HepG2 (cell line): ENCODE data around the gene DERL2. TPM values are rescaled to one million over a fixed set of nuclear protein-coding genes. Genes with fewer than 3 reads are reported as not detected.
A peak's percentile ranks its signal among the peaks of the same experiment; 100 is the strongest.

Experiments
- ATAC-seq: fragments of 200-7000 bp; cut with Tn5 transposase; 3 replicates; pipeline ENCODE4 v1.9.1; 2020; ENCODE audit warnings: mild to moderate bottlenecking, moderate library complexity
- Bru-seq: library from RNA; stranded (reverse); fragments of 400-500 nt; gene quantifications from one replicate; lab custom pipeline; 2021; lab: Mats Ljungman, UMichigan
- BruChase-seq, 2 experiments: library from RNA; stranded (reverse); fragments of 400-500 nt; gene quantifications; one replicate each; lab custom pipeline; 2021; lab: Mats Ljungman, UMichigan
- BruUV-seq: library from RNA; stranded (reverse); fragments of 400-500 nt; replicated peaks from 2 replicates; lab custom pipeline; 2021; lab: Mats Ljungman, UMichigan
- CTCF ChIA-PET: fragments of 300-600 bp; formaldehyde crosslinking; extraction: SDS; loops from one replicate; lab custom pipeline; 2021; ENCODE audit warnings: low total read pairs, inconsistent platforms, low intra/inter-chr PET ratio; lab: Yijun Ruan, JAX
- POLR2A ChIA-PET: fragments of 350-600 bp; sonication (Branson Sonifier 250); formaldehyde crosslinking; loops from one replicate; lab custom pipeline; 2020; ENCODE audit warnings: antibody characterized with exemption, inconsistent platforms; lab: Yijun Ruan, JAX
- DNase-seq: peaks from one replicate; pipeline ENCODE4 v3.0.0-alpha.2; 2015; ENCODE audit warnings: low spot score
- FAIRE-seq: peaks from 3 replicates; lab custom pipeline; 2011; peaks lifted over from hg19 to GRCh38; lab: Jason Lieb, UNC
- H2AFZ ChIP-seq: one replicate; pipeline ENCODE4 v1.6.1; 2011; ENCODE audit warnings: low read length, inconsistent platforms
- H3K27ac ChIP-seq: fragments of 300-600 bp; 3 replicates; pipeline ENCODE4 v1.8.0; 2011; ENCODE audit warnings: mixed run types, mild to moderate bottlenecking, mixed read lengths, low read length, inconsistent platforms; ENCODE audit not compliant: insufficient read depth; ENCODE audit errors: extremely low read length
- H3K27me3 ChIP-seq, 2 experiments: fragments of 200-600 bp in 1 of 2; 2 replicates in 1 of 2; 3 replicates in 1 of 2; pipeline versions ENCODE4 v1.6.0 to v1.8.0; 2011; ENCODE audit warnings: low read length in 2 of 2, mild to moderate bottlenecking in 2 of 2, moderate library complexity in 2 of 2, inconsistent platforms in 1 of 2; ENCODE audit not compliant: insufficient read depth in 2 of 2, control insufficient read depth in 1 of 2
- H3K36me3 ChIP-seq, 2 experiments: fragments of 200-600 bp in 1 of 2; replicated peaks in 1 of 2; 2 replicates in 1 of 2; 3 replicates in 1 of 2; pipeline versions ENCODE4 v1.5.1 to v1.8.0; 2011; ENCODE audit warnings: low read length in 2 of 2, inconsistent platforms in 1 of 2; ENCODE audit not compliant: insufficient read depth in 2 of 2, control insufficient read depth in 1 of 2
- H3K4me1 ChIP-seq: 2 replicates; pipeline ENCODE4 v1.5.1; 2012; ENCODE audit warnings: low read length, inconsistent platforms; ENCODE audit not compliant: insufficient read depth
- H3K4me2 ChIP-seq: 2 replicates; pipeline ENCODE4 v1.6.0; 2011; ENCODE audit warnings: low read depth, low read length, inconsistent platforms
- H3K4me3 ChIP-seq, 3 experiments: fragments of 200-600 bp in 1 of 3; sonication (generic), shearing (Covaris generic) in 1 of 3; replicated peaks in 1 of 3; 2 replicates each; pipeline ENCODE4 v1.5.1; 2011 to 2016; ENCODE audit warnings: low read length in 3 of 3, inconsistent platforms in 2 of 3, low read depth in 2 of 3, mild to moderate bottlenecking in 2 of 3, control low read depth in 1 of 3, mixed read lengths in 1 of 3; ENCODE audit not compliant: insufficient read depth in 1 of 3
- H3K79me2 ChIP-seq: one replicate; pipeline ENCODE4 v1.6.1; 2011; ENCODE audit warnings: low read length, inconsistent platforms; ENCODE audit not compliant: insufficient read depth
- H3K9ac ChIP-seq: 2 replicates; pipeline ENCODE4 v1.6.0; 2011; ENCODE audit warnings: mild to moderate bottlenecking, low read depth, low read length, inconsistent platforms; ENCODE audit not compliant: insufficient read depth
- H3K9me3 ChIP-seq: 2 replicates; pipeline ENCODE4 v1.5.1; 2012; ENCODE audit warnings: mild to moderate bottlenecking, low read length
- H4K20me1 ChIP-seq: 2 replicates; pipeline ENCODE4 v1.6.0; 2011; ENCODE audit warnings: inconsistent platforms, mild to moderate bottlenecking, low read length, moderate library complexity; ENCODE audit not compliant: insufficient read depth
- ATM ChIP-seq: fragments of 450-650 bp; IDR thresholded peaks from 2 replicates; pipeline ENCODE4 v1.7.1; 2017; ENCODE audit warnings: mild to moderate bottlenecking, borderline replicate concordance
- EP300 ChIP-seq, 3 experiments: sonication (generic) in 1 of 3; formaldehyde crosslinking in 1 of 3; IDR thresholded peaks; 2 replicates each; pipeline versions ENCODE4 v1.5.1 to v1.6.1; 2011 to 2020; ENCODE audit warnings: low read depth in 2 of 3, low read length in 2 of 3, borderline replicate concordance in 1 of 3, improper control_type of control experiment in 1 of 3, mild to moderate bottlenecking in 1 of 3, missing genetic modification reagents in 1 of 3, moderate library complexity in 1 of 3
- GABPA ChIP-seq, 2 experiments: IDR thresholded peaks; 2 replicates each; pipeline ENCODE4 v1.6.1; 2011 to 2016; ENCODE audit warnings: low read depth in 2 of 2, low read length in 1 of 2, missing biosample characterization in 1 of 2, missing genetic modification characterization in 1 of 2
- HDAC6 ChIP-seq: fragments of 200-600 bp; sonication (generic); IDR thresholded peaks from 2 replicates; pipeline ENCODE4 v1.7.0; 2017; ENCODE audit warnings: mild to moderate bottlenecking, antibody characterized with exemption, low read length, low read depth
- IRF9 ChIP-seq: sonication (generic); formaldehyde crosslinking; IDR thresholded peaks from 2 replicates; pipeline ENCODE4 v1.8.0; 2022; ENCODE audit warnings: missing genetic modification reagents, mild to moderate bottlenecking, borderline replicate concordance
- KLF9 ChIP-seq: IDR thresholded peaks from 2 replicates; pipeline ENCODE4 v1.6.1; 2016; ENCODE audit warnings: low read depth
- SIN3A ChIP-seq: IDR thresholded peaks from 2 replicates; pipeline ENCODE4 v1.6.1; 2011; ENCODE audit warnings: low read depth, mild to moderate bottlenecking, control low read depth, low read length, borderline replicate concordance
- THAP8 ChIP-seq: sonication (generic); formaldehyde crosslinking; IDR thresholded peaks from 2 replicates; pipeline ENCODE4 v1.5.1; 2020; ENCODE audit warnings: missing genetic modification reagents, mild to moderate bottlenecking, borderline replicate concordance
- THRA ChIP-seq: sonication (generic); formaldehyde crosslinking; IDR thresholded peaks from 2 replicates; pipeline ENCODE4 v1.4.0; 2020; ENCODE audit warnings: missing genetic modification reagents, borderline replicate concordance
- U2AF1 ChIP-seq: fragments of 200-400 bp; formaldehyde crosslinking; optimal IDR thresholded peaks from 2 replicates; pipeline ENCODE3; 2017; ENCODE audit warnings: mild to moderate bottlenecking, low read depth, low read length
- ZNF605 ChIP-seq: sonication (generic); formaldehyde crosslinking; IDR thresholded peaks from 2 replicates; pipeline ENCODE4 v1.8.0; 2022; ENCODE audit warnings: mild to moderate bottlenecking, missing genetic modification reagents
- ZNF879 ChIP-seq: sonication (generic); formaldehyde crosslinking; IDR thresholded peaks from 2 replicates; pipeline ENCODE4 v1.8.1; 2023; ENCODE audit warnings: missing genetic modification reagents
- WGBS: methylation state at CpG from one replicate; pipeline ENCODE4 v1.1.6; 2017; ENCODE audit warnings: low lambda C conversion rate; 5-methylcytosine and 5-hydroxymethylcytosine counted together
- in situ Hi-C: cut with HindIII; loops from 2 replicates; pipeline ENCODE4 v1.10.0; 2017; ENCODE audit warnings: low pct_unique_long_range_greater_than_20kb; ENCODE audit not compliant: extremely low pct_ligation_motif_present
- intact Hi-C: fragments of 100-400 bp; cut with micrococcal nuclease; formaldehyde crosslinking; loops from one replicate; pipeline ENCODE4 v1.10.0; 2022; ENCODE audit not compliant: unreplicated experiment
- long read RNA-seq, 2 experiments: library from RNA in 1 of 2; library from polyadenylated mRNA in 1 of 2; stranded (forward) in 1 of 2; unstranded in 1 of 2; transcript quantifications; one replicate each; pipeline ENCODE4 v2.0.0, GENCODE V29; 2019 to 2022
- polyA minus RNA-seq, 3 experiments: library from RNA; depleted of rRNA, polyadenylated mRNA; stranded (reverse); fragments of >200 nt; gene quantifications; 2 replicates each; pipeline ENCODE4 v1.2.3, GENCODE V29; 2011; ENCODE audit warnings: low replicate concordance in 1 of 3
- polyA plus RNA-seq, 8 experiments: library from polyadenylated mRNA; depleted of rRNA in 3 of 8; stranded (reverse) in 7 of 8; unstranded in 1 of 8; fragments of >200 nt; fragmentation: Illumina TruSeq in 4 of 8; extraction: Trizol in 4 of 8; gene quantifications; 2 replicates each; pipeline versions ENCODE4 v1.2.1 to v1.2.3, GENCODE V29; 2011 to 2016; ENCODE audit warnings: low read depth in 4 of 8, missing spikeins in 1 of 8, mixed read lengths in 1 of 8; ENCODE audit not compliant: insufficient read depth in 1 of 8
- total RNA-seq, 5 experiments: library from RNA; depleted of rRNA; stranded (reverse); fragments of >200 nt; fragmentation: Illumina TruSeq; extraction: Trizol; gene quantifications; 2 replicates each; pipeline ENCODE4 v1.2.3, GENCODE V29; 2016; ENCODE audit warnings: low read depth in 1 of 5

DERL2 gene
- 41.4 and 59.3 TPM in 2 replicates for total RNA-seq (2016; rRNA removed; fragmentation: Illumina TruSeq; extraction: Trizol)
- total RNA-seq (2016; cell fraction: cytosol; rRNA removed; fragmentation: Illumina TruSeq; extraction: Trizol; ENCODE audit: low read depth), result 25.6 and 28.7 TPM in 2 replicates
- total RNA-seq (2016; cell fraction: insoluble cytoplasmic fraction; rRNA removed; fragmentation: Illumina TruSeq; extraction: Trizol), result 38.6 and 66.1 TPM in 2 replicates
- total RNA-seq (2016; cell fraction: membrane; rRNA removed; fragmentation: Illumina TruSeq; extraction: Trizol), result 33.6 and 39.9 TPM in 2 replicates
- total RNA-seq (2016; cell fraction: nucleus; rRNA removed; fragmentation: Illumina TruSeq; extraction: Trizol), result 60.7 and 77.4 TPM in 2 replicates
- polyA plus RNA-seq (2011; rRNA removed), result 59.0 and 65.2 TPM in 2 replicates
- polyA plus RNA-seq (2011; cell fraction: cytosol; rRNA removed), result 34.0 and 50.7 TPM in 2 replicates
- 63.2 and 65.1 TPM in 2 replicates for polyA plus RNA-seq (2011; cell fraction: nucleus; rRNA removed)
- 36.4 and 42.5 TPM in 2 replicates for polyA plus RNA-seq (2012)
- 37.6 and 45.6 TPM in 2 replicates for polyA plus RNA-seq (2016; cell fraction: cytosol; fragmentation: Illumina TruSeq; extraction: Trizol; ENCODE audit: low read depth)
- polyA plus RNA-seq (2016; cell fraction: insoluble cytoplasmic fraction; fragmentation: Illumina TruSeq; extraction: Trizol; ENCODE audit: low read depth), result 43.9 and 63.4 TPM in 2 replicates
- polyA plus RNA-seq (2016; cell fraction: membrane; fragmentation: Illumina TruSeq; extraction: Trizol; ENCODE audit: low read depth), result 36.3 and 44.4 TPM in 2 replicates
- polyA plus RNA-seq (2016; cell fraction: nucleus; fragmentation: Illumina TruSeq; extraction: Trizol; ENCODE audit: insufficient read depth, low read depth), result 159 and 169 TPM in 2 replicates
- 21.7 and 35.4 TPM in 2 replicates for polyA minus RNA-seq (2011; rRNA and poly(A)+ RNA removed; ENCODE audit: low replicate concordance)
- 22.2 and 22.9 TPM in 2 replicates for polyA minus RNA-seq (2011; cell fraction: cytosol; rRNA and poly(A)+ RNA removed)
- polyA minus RNA-seq (2011; cell fraction: nucleus; rRNA and poly(A)+ RNA removed), result 54.3 and 57.7 TPM in 2 replicates
- Bru-seq, nascent RNA, result percentile 85 among the genes with signal in this experiment
- BruChase-seq, experiment 1, labeled RNA remaining after a 6-hour chase, result percentile 87 among the genes with signal in this experiment
- percentile 86 among the genes with signal in this experiment for BruChase-seq, experiment 2, labeled RNA remaining after a 2-hour chase
- long read RNA-seq, experiment 1, full-length matches to known transcripts, result 52 of 66 reads
- long read RNA-seq, experiment 1, partial matches to known transcripts, result 1 of 66 reads
- long read RNA-seq, experiment 1, other reads (novel, unspliced or antisense), result 13 of 66 reads
- long read RNA-seq, experiment 2, full-length matches to known transcripts, result 24 of 72 reads
- long read RNA-seq, experiment 2, partial matches to known transcripts, result 22 of 72 reads
- long read RNA-seq, experiment 2, other reads (novel, unspliced or antisense), result 26 of 72 reads

- Histone ChIP-seq H3K4me2 (peak within 1 kb of the TSS; percentile 91), H2AFZ (no peak within 1 kb of the TSS), H3K4me1 (peaks cover 30% of the 10 kb centered on the region), H3K27me3 (peaks cover 0 to 3% of the 10 kb centered on the region in 2 experiments; a peak in 1 of 5 replicates), H3K79me2 (peaks cover 57% of the 10 kb centered on the region), H3K27ac (peak within 1 kb of the TSS; percentile 100), H3K4me3 (peak within 1 kb of the TSS; percentile 90 to 97 (median 95)), H4K20me1 (no peaks in the 10 kb centered on the region), H3K9ac (peak within 1 kb of the TSS; percentile 96), H3K9me3 (no peaks in the 10 kb centered on the region), H3K36me3 (peaks cover 9 to 51% of the 10 kb centered on the region in 2 experiments)
- FAIRE-seq (no peak), ATAC-seq (peak; percentile 42), DNase-seq (peak; percentile 33)
- intact Hi-C loops, result no loop called here
- TSS peak; percentile 60 for BruUV-seq
- ChIA-PET CTCF (no interaction called here), POLR2A (interaction anchor here (0.7 to 2.8 kb wide), 18 partner anchors 9 to 1526 kb away, joined by 3 to 51 read pairs (median 5); partner anchors contain the start of genes DHX33, NUP88, RPAIN and SLC13A5)
- 5% methylated on average over 24 of the region's 29 CpGs for WGBS
- in situ Hi-C loops, result no loop called here
- TF ChIP-seq ZNF605 (CRISPR knock-in tag), result no peak
- no peak for TF ChIP-seq THAP8 (CRISPR knock-in tag)
- TF ChIP-seq ZNF879 (CRISPR knock-in tag), result no peak
- TF ChIP-seq ATM, result no peak
- peak; percentile 62 for TF ChIP-seq GABPA (IDR thresholded peaks at IDR 0.05; ENCODE audit: low read depth, low read length)
- TF ChIP-seq GABPA (CRISPR knock-in tag; IDR thresholded peaks at IDR 0.05; ENCODE audit: low read depth), result peak; percentile 58; the same call in 1 of the 2 replicates
- TF ChIP-seq THRA (CRISPR knock-in tag), result no peak
- 0 out of 2 replicates have a peak, but pooled peaks have one; percentile 39 for TF ChIP-seq SIN3A
- TF ChIP-seq HDAC6, result no peak
- TF ChIP-seq IRF9 (CRISPR knock-in tag), result 0 out of 2 replicates have a peak, but pooled peaks have one; percentile 12
- peak; percentile 23 for TF ChIP-seq U2AF1
- TF ChIP-seq KLF9 (CRISPR knock-in tag), result no peak
- no peak for TF ChIP-seq EP300 (IDR thresholded peaks at IDR 0.05; ENCODE audit: low read depth in 2 of 2, low read length in 2 of 2)
- no peak for TF ChIP-seq EP300 (CRISPR knock-in tag; IDR thresholded peaks at IDR 0.05; ENCODE audit: borderline replicate concordance)
These were observed at the start of gene DERL2 for GRCh38 chr17:5485270-5486205. TSS of gene DERL2 (minus strand) at chr17:5486178. CDS start at chr17:5486161, 17 bp downstream.
